ENCODE measurements around the gene OVOL2.

- TF ChIP-seq, protein P1, sequence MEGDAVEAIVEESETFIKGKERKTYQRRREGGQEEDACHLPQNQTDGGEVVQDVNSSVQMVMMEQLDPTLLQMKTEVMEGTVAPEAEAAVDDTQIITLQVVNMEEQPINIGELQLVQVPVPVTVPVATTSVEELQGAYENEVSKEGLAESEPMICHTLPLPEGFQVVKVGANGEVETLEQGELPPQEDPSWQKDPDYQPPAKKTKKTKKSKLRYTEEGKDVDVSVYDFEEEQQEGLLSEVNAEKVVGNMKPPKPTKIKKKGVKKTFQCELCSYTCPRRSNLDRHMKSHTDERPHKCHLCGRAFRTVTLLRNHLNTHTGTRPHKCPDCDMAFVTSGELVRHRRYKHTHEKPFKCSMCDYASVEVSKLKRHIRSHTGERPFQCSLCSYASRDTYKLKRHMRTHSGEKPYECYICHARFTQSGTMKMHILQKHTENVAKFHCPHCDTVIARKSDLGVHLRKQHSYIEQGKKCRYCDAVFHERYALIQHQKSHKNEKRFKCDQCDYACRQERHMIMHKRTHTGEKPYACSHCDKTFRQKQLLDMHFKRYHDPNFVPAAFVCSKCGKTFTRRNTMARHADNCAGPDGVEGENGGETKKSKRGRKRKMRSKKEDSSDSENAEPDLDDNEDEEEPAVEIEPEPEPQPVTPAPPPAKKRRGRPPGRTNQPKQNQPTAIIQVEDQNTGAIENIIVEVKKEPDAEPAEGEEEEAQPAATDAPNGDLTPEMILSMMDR (IDR thresholded peaks at IDR 0.05; ENCODE audit: low read depth, low read length, poor library complexity, severe bottlenecking) = no peak
- no peak for TF ChIP-seq EZH2phosphoT487 (IDR thresholded peaks at IDR 0.05; ENCODE audit: borderline replicate concordance, low read length)
These were observed 32.8 kb upstream of the OVOL2 start for GRCh38 chr20:18090477-18090876.

Measured in DOHH2 (cell line).